ACC112 (cell line): ENCODE measurements around the gene AHCYL1.

Experiments
- H2AFZ ChIP-seq: fragments of 200-600 bp; sonication (generic); one replicate; pipeline ENCODE4 v1.6.0; 2017; ENCODE audit warnings: antibody characterized with exemption, low read length; ENCODE audit not compliant: unreplicated experiment
- H3K27ac ChIP-seq: fragments of 200-600 bp; sonication (generic); 2 replicates; pipeline ENCODE4 v1.5.1; 2014; ENCODE audit warnings: low read depth, mild to moderate bottlenecking, antibody characterized with exemption, low read length, moderate library complexity
- H3K27me3 ChIP-seq: fragments of 200-600 bp; sonication (generic); 2 replicates; pipeline ENCODE4 v1.6.1; 2014; ENCODE audit warnings: mild to moderate bottlenecking, antibody characterized with exemption, low read length, moderate library complexity, mixed read lengths; ENCODE audit not compliant: insufficient read depth
- H3K36me3 ChIP-seq: fragments of 200-600 bp; sonication (generic); 2 replicates; pipeline ENCODE4 v1.6.1; 2016; ENCODE audit warnings: mild to moderate bottlenecking, antibody characterized with exemption, low read length, moderate library complexity, mixed read lengths; ENCODE audit not compliant: insufficient read depth
- H3K4me1 ChIP-seq: fragments of 200-600 bp; sonication (generic); one replicate; pipeline ENCODE4 v1.6.1; 2016; ENCODE audit warnings: low read length, mixed read lengths; ENCODE audit not compliant: insufficient read depth, unreplicated experiment, control insufficient read depth
- H3K4me3 ChIP-seq: fragments of 200-600 bp; sonication (generic); 2 replicates; pipeline ENCODE4 v1.5.1; 2014; ENCODE audit warnings: mild to moderate bottlenecking, low read depth, low read length
- H3K79me2 ChIP-seq: fragments of 200-600 bp; sonication (generic); one replicate; pipeline ENCODE4 v1.6.0; 2016; ENCODE audit warnings: low read length; ENCODE audit not compliant: control insufficient read depth, unreplicated experiment, insufficient read depth

AHCYL1 gene

GRCh38 chr1:110034451-110035235 is 50.1 kb downstream of the AHCYL1 start, which contains the start of gene STRIP1:
Gene STRIP1, plus strand, starts transcription at chr1:110034624. Its CDS starts 14 bp downstream, at chr1:110034638.
- H3K4me1 ChIP-seq: peaks cover 30% of the 10 kb centered on the region
- peak within 1 kb of the TSS; percentile 97 for H2AFZ ChIP-seq
- H3K4me3 ChIP-seq: peak within 1 kb of the TSS; percentile 92
- H3K36me3 ChIP-seq: peaks cover 11% of the 10 kb centered on the region; the same call in 1 of the 2 replicates
- peaks cover 31% of the 10 kb centered on the region for H3K79me2 ChIP-seq
- H3K27ac ChIP-seq: peak within 1 kb of the TSS; percentile 75
- H3K27me3 ChIP-seq: no peaks in the 10 kb centered on the region

- H3K4me3 ChIP-seq: peak overlapping the region; percentile 92
- no peaks in the 10 kb centered on the region for H3K27me3 ChIP-seq
- H3K79me2 ChIP-seq: peaks cover 31% of the 10 kb centered on the region
- peaks cover 12% of the 10 kb centered on the region; the same call in 1 of the 2 replicates for H3K36me3 ChIP-seq
- peaks cover 30% of the 10 kb centered on the region for H3K4me1 ChIP-seq
- H3K27ac ChIP-seq: peak overlapping the region; percentile 75; the same call in 1 of the 2 replicates
- H2AFZ ChIP-seq: peak overlapping the region; percentile 97
Observed at GRCh38 chr1:110035236-110035752, 50.7 kb downstream of the AHCYL1 start.

GRCh38 chr1:110038271-110038670 is 53.7 kb downstream of the AHCYL1 start:
- Histone ChIP-seq H2AFZ (no peak overlapping the region), H3K27me3 (no peaks in the 10 kb centered on the region), H3K4me1 (peaks cover 18% of the 10 kb centered on the region), H3K27ac (no peak overlapping the region), H3K36me3 (peaks cover 29% of the 10 kb centered on the region; the same call in 1 of the 2 replicates), H3K79me2 (peaks cover 31% of the 10 kb centered on the region), H3K4me3 (no peak overlapping the region)

GRCh38 chr1:110039641-110040040 is 55.1 kb downstream of the AHCYL1 start:
- peaks cover 12% of the 10 kb centered on the region for H3K4me1 ChIP-seq
- H3K36me3 ChIP-seq: peaks cover 39% of the 10 kb centered on the region; the same call in 1 of the 2 replicates
- no peak overlapping the region for H3K27ac ChIP-seq
- H3K79me2 ChIP-seq: peaks cover 30% of the 10 kb centered on the region
- no peaks in the 10 kb centered on the region for H3K27me3 ChIP-seq
- H2AFZ ChIP-seq: no peak overlapping the region
- no peak overlapping the region for H3K4me3 ChIP-seq

GRCh38 chr1:110040548-110040947 is 56.0 kb downstream of the AHCYL1 start:
- H3K36me3 ChIP-seq: peaks cover 46% of the 10 kb centered on the region; the same call in 1 of the 2 replicates
- H3K79me2 ChIP-seq: peaks cover 23% of the 10 kb centered on the region

GRCh38 chr1:110043016-110043415 is 58.5 kb downstream of the AHCYL1 start:
- Histone ChIP-seq H3K36me3 (peaks cover 51% of the 10 kb centered on the region), H3K4me1 (no peaks in the 10 kb centered on the region), H3K79me2 (peaks cover 3% of the 10 kb centered on the region), H3K27me3 (no peaks in the 10 kb centered on the region), H3K4me3 (no peak overlapping the region), H3K27ac (no peak overlapping the region), H2AFZ (no peak overlapping the region)

More at GRCh38 chr1:110040548-110040947, 56.0 kb downstream of the AHCYL1 start:
- peaks cover 11% of the 10 kb centered on the region for H3K4me1 ChIP-seq
- no peaks in the 10 kb centered on the region for H3K27me3 ChIP-seq
- no peak overlapping the region for H3K4me3 ChIP-seq
- H3K27ac ChIP-seq: no peak overlapping the region
- no peak overlapping the region for H2AFZ ChIP-seq

- Histone ChIP-seq H3K79me2 (no peaks in the 10 kb centered on the region), H3K27ac (no peak overlapping the region), H2AFZ (no peak overlapping the region), H3K4me3 (no peak overlapping the region), H3K27me3 (no peaks in the 10 kb centered on the region), H3K36me3 (peaks cover 33% of the 10 kb centered on the region), H3K4me1 (peaks cover 10% of the 10 kb centered on the region)
Observed at GRCh38 chr1:110047463-110047862, 62.9 kb downstream of the AHCYL1 start.

GRCh38 chr1:110048240-110048639 is 63.7 kb downstream of the AHCYL1 start:
- Histone ChIP-seq H3K79me2 (no peaks in the 10 kb centered on the region), H3K27ac (no peak overlapping the region), H3K27me3 (no peaks in the 10 kb centered on the region), H3K4me3 (no peak overlapping the region), H3K36me3 (peaks cover 30% of the 10 kb centered on the region), H3K4me1 (peaks cover 10% of the 10 kb centered on the region), H2AFZ (no peak overlapping the region)

- Histone ChIP-seq H3K4me1 (peaks cover 12% of the 10 kb centered on the region), H3K36me3 (peaks cover 29% of the 10 kb centered on the region), H3K4me3 (no peak overlapping the region), H3K27ac (no peak overlapping the region), H3K27me3 (no peaks in the 10 kb centered on the region), H3K79me2 (no peaks in the 10 kb centered on the region), H2AFZ (no peak overlapping the region)
Observed at GRCh38 chr1:110048923-110049601, 64.5 kb downstream of the AHCYL1 start.

- H3K79me2 ChIP-seq: no peaks in the 10 kb centered on the region
- peaks cover 26% of the 10 kb centered on the region for H3K36me3 ChIP-seq
- H2AFZ ChIP-seq: no peak overlapping the region
- no peaks in the 10 kb centered on the region for H3K27me3 ChIP-seq
- H3K4me3 ChIP-seq: no peak overlapping the region
- H3K27ac ChIP-seq: no peak overlapping the region
- H3K4me1 ChIP-seq: peaks cover 20% of the 10 kb centered on the region
Observed at GRCh38 chr1:110049801-110050601, 65.4 kb downstream of the AHCYL1 start.
